HG02943 (cell line): ENCODE measurements around the gene ENTREP3.

ENCODE experiments used
- ATAC-seq: cut with Tn5 transposase; IDR thresholded peaks from one replicate; pipeline ENCODE4 v1.9.1; 2021; ENCODE audit warnings: mild to moderate bottlenecking, low read depth, moderate library complexity; ENCODE audit not compliant: unreplicated experiment

ENTREP3 gene

DNA sequence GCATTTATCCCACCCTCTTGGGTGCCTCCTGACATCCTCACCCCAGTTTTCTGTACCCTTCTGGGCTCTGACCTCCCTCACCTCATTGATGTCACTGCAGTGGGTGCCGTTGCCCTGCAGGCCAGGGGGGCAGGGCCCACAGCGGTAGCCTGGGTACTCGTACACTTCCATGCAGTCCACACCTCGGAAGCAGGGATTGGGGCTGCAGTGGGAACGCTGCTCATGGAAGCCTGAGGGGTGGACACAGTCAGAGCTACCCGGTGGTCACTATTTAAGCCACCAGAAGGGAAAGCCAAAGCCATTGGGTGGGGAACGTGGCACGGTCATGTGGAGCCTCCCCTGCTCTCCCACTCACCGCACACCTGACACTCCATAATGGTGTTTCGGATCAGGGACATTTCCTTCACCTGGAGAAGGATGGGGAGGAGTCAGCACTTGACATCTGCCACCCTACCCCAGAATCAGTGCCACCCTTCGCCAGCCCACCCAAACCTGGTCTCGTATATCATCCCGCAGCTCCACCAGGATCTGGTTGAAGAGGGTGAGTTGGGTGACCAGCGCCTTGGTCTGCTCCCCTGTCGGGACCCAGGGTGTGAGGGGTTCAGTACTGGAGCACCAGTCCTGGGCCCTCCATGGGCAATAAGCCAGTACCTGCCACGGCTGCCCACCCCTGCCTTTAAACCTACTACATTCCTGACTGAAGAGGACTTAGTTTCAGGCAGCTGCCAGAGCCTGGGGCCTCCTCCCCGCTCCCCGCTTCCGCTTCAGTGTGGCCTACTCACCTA is 52.4 kb downstream of the ENTREP3 start:
- no peak for ATAC-seq

- ATAC-seq, result no peak
These were observed 53.1 kb downstream of the ENTREP3 start for GRCh38 chr1:155202198-155202597.

GRCh38 chr1:155200920-155201319 is 54.4 kb downstream of the ENTREP3 start:
- no peak for ATAC-seq

GRCh38 chr1:155199792-155200191 is 55.5 kb downstream of the ENTREP3 start:
- ATAC-seq, result no peak

GRCh38 chr1:155198547-155198906 is 56.8 kb downstream of the ENTREP3 start:
- no peak for ATAC-seq

- ATAC-seq, result no peak
These were observed 57.3 kb downstream of the ENTREP3 start for GRCh38 chr1:155197901-155198546.
